Dendritic cell treated with granulocyte-macrophage colony-stimulating factor and Interleukin-4, amounts not matched to agents 40 ng/mL and 50 ng/mL, for 4 days (primary cell): ENCODE results near the gene PLCL2.

ENCODE experiments used
- H3K27ac Mint-ChIP-seq: one replicate; pipeline ENCODE4 v1.8.0; 2022; ENCODE audit warnings: mild to moderate bottlenecking, mixed read lengths
- H3K27me3 Mint-ChIP-seq: one replicate; pipeline ENCODE4 v1.8.0; 2022; ENCODE audit warnings: mild to moderate bottlenecking, mixed read lengths
- H3K36me3 Mint-ChIP-seq: one replicate; pipeline ENCODE4 v1.8.0; 2022; ENCODE audit warnings: low read depth, mixed read lengths
- H3K4me1 Mint-ChIP-seq: one replicate; pipeline ENCODE4 v1.8.0; 2022; ENCODE audit warnings: low read depth, mixed read lengths
- H3K4me3 Mint-ChIP-seq: one replicate; pipeline ENCODE4 v1.8.0; 2022; ENCODE audit warnings: mild to moderate bottlenecking, moderate library complexity, mixed read lengths
- H3K9me3 Mint-ChIP-seq: one replicate; pipeline ENCODE4 v1.8.0; 2022; ENCODE audit warnings: mixed read lengths
- intact Hi-C: fragments of 100-400 bp; cut with micrococcal nuclease; formaldehyde crosslinking; loops from one replicate; pipeline ENCODE4 v1.15.0; 2022

The PLCL2 gene

DNA sequence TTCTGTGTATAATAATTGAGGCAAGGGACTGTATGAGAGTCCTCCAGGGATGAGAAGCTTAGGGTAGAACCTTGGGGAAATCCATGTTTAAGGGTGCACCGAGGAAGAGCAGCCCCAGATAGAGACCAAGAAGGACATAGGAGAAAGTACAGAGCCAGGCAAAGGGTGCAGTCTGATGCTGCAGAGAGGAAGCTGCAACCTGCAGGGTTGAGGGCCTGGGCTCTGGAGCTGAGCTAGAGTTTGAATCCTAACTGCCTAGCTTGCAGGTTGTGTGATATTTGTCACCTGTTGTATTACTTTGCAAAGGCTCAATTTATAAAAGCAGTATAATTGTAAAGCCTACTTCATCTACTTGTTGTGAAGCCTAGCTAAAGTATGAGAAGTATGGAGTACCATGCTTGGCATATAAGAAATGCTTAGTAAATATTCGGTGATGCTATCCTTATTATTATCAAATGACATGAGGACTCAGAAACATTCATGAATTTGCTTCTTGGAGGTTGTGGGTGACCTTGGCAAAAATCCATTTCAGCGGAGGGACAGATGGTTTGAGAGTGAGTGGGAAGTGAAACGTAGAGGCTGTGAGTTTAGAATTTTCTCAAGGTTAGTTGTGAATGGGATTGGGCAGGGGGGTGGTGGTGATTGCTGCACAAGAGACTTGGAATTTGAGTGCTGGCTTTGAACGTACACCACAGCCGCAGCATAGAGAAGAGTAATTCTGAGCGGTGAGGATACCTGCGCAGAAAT is 43.8 kb downstream of the PLCL2 start:
- H3K4me1 Mint-ChIP-seq = peaks cover 66% of the 10 kb centered on the region
- no peaks in the 10 kb centered on the region for H3K27me3 Mint-ChIP-seq
- H3K36me3 Mint-ChIP-seq = peaks cover 6% of the 10 kb centered on the region
- peak overlapping the region; percentile 3 for H3K27ac Mint-ChIP-seq
- peaks cover 7% of the 10 kb centered on the region for H3K9me3 Mint-ChIP-seq
- no peak overlapping the region for H3K4me3 Mint-ChIP-seq
- intact Hi-C loops = no loop called here

GRCh38 chr3:16929311-16929710 is 44.6 kb downstream of the PLCL2 start:
- Mint-ChIP-seq H3K27ac (no peak overlapping the region), H3K36me3 (peaks cover 3% of the 10 kb centered on the region), H3K9me3 (no peaks in the 10 kb centered on the region), H3K4me3 (no peak overlapping the region), H3K27me3 (no peaks in the 10 kb centered on the region), H3K4me1 (peaks cover 68% of the 10 kb centered on the region)
- intact Hi-C loops = no loop called here

DNA sequence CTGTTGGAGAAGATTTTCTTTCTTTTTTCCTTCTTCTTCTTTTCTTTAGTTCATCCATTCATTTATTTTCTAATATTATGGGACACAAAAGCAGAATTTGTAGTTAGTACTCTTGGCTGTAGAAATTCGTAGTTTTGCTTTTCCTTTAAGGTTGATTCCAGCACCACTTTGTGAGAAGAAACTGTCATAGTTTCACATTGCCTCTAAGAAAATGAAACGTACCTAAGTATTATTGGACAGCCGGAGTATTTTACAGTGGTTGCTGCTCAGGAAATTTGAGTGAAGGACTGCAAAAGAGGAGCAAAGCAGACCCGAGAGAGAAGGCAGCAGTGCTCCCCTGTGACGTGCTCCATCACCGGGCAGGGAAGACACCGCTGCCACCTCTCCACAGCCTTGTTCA is 48.1 kb downstream of the PLCL2 start:
- peaks cover 6% of the 10 kb centered on the region for H3K36me3 Mint-ChIP-seq
- peak overlapping the region; percentile 30 for H3K27ac Mint-ChIP-seq
- peaks cover 77% of the 10 kb centered on the region for H3K4me1 Mint-ChIP-seq
- H3K4me3 Mint-ChIP-seq = peak overlapping the region; percentile 46
- H3K9me3 Mint-ChIP-seq = no peaks in the 10 kb centered on the region
- H3K27me3 Mint-ChIP-seq = no peaks in the 10 kb centered on the region
- intact Hi-C loops = no loop called here

- Mint-ChIP-seq H3K27me3 (no peaks in the 10 kb centered on the region), H3K9me3 (no peaks in the 10 kb centered on the region), H3K4me1 (peaks cover 52% of the 10 kb centered on the region), H3K27ac (no peak overlapping the region), H3K4me3 (no peak overlapping the region), H3K36me3 (peaks cover 6% of the 10 kb centered on the region)
- intact Hi-C loops = no loop called here
These were observed 51.0 kb downstream of the PLCL2 start for GRCh38 chr3:16935781-16936180.

DNA sequence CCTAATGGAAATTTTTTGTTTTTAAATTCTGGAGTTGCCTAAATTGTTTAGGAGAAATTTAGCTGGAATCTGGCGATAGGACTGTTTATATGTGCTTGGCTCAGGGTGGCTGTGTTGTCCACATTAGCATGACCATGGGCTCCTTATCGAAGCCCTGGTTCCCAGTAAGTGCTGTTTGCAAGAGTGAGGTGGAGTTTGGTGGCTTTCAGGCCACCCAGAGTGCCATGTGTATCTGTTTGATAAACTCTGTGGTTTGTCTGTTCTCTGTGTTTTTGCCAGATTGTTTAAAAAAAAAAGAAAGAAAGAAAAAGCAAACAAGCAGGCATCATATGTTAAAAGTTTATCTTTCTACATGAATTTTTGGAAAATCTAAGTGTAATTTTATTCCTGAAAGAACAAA is 51.5 kb downstream of the PLCL2 start:
- Mint-ChIP-seq H3K4me1 (peaks cover 52% of the 10 kb centered on the region), H3K27ac (no peak overlapping the region), H3K27me3 (no peaks in the 10 kb centered on the region), H3K4me3 (no peak overlapping the region), H3K36me3 (peaks cover 11% of the 10 kb centered on the region), H3K9me3 (no peaks in the 10 kb centered on the region)
- intact Hi-C loops = no loop called here

GRCh38 chr3:16936676-16937230 is 52.0 kb downstream of the PLCL2 start:
- H3K27ac Mint-ChIP-seq = no peak overlapping the region
- H3K9me3 Mint-ChIP-seq = no peaks in the 10 kb centered on the region
- no peak overlapping the region for H3K4me3 Mint-ChIP-seq
- H3K4me1 Mint-ChIP-seq = peaks cover 54% of the 10 kb centered on the region
- peaks cover 14% of the 10 kb centered on the region for H3K36me3 Mint-ChIP-seq
- intact Hi-C loops = no loop called here
- no peaks in the 10 kb centered on the region for H3K27me3 Mint-ChIP-seq

GRCh38 chr3:16937326-16937845 is 52.6 kb downstream of the PLCL2 start:
- H3K36me3 Mint-ChIP-seq = peaks cover 14% of the 10 kb centered on the region
- H3K4me1 Mint-ChIP-seq = peaks cover 54% of the 10 kb centered on the region
- H3K4me3 Mint-ChIP-seq = no peak overlapping the region
- no peak overlapping the region for H3K27ac Mint-ChIP-seq
- no peaks in the 10 kb centered on the region for H3K27me3 Mint-ChIP-seq
- intact Hi-C loops = no loop called here
- no peaks in the 10 kb centered on the region for H3K9me3 Mint-ChIP-seq

- H3K27ac Mint-ChIP-seq = no peak overlapping the region
- peaks cover 19% of the 10 kb centered on the region for H3K36me3 Mint-ChIP-seq
These were observed 56.3 kb downstream of the PLCL2 start for GRCh38 chr3:16940769-16941700.

DNA sequence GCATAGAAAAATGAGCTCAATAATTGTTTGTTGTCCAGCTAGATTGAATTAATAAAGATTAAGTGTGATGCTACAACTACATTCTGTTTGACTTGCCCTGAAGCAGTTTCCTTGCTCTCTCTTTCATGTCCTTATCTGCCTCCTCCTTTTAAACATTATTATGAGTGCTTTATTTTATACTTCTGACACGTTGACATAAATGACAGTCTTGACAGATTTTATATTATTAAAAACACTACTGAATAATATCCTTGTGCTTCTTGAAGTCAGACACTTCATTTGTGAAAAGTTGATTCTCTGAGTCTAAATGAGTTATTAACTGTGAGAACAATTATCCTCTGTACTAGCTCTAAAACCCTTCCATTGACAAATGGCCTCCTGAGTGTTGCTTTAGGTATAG is 58.2 kb downstream of the PLCL2 start:
- Mint-ChIP-seq H3K27ac (no peak overlapping the region), H3K4me3 (no peak overlapping the region), H3K9me3 (no peaks in the 10 kb centered on the region), H3K4me1 (peaks cover 30% of the 10 kb centered on the region), H3K27me3 (no peaks in the 10 kb centered on the region), H3K36me3 (peaks cover 19% of the 10 kb centered on the region)
- intact Hi-C loops = no loop called here

More at GRCh38 chr3:16940769-16941700, 56.3 kb downstream of the PLCL2 start:
- Mint-ChIP-seq H3K9me3 (no peaks in the 10 kb centered on the region), H3K27me3 (no peaks in the 10 kb centered on the region), H3K4me1 (peaks cover 44% of the 10 kb centered on the region), H3K4me3 (no peak overlapping the region)
- intact Hi-C loops = no loop called here

DNA sequence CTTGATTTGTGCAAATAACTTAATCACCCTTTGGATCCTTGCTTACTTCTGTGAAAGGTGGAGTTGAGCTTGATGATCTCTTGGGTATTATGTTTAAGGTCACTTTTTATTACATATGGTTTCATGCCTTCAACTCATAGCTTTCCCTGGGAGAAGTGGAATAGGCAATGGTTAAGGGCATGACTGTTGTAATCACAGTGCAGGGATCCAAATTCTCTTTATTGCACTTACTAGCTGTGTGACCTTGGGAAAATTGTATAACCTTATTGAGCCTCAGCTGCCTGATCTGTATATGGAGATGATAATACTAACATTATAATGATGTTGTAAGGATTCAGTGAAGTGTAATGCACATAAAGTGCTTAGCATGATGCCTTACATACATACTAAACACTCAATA is 59.1 kb downstream of the PLCL2 start:
- Mint-ChIP-seq H3K4me1 (peaks cover 30% of the 10 kb centered on the region), H3K36me3 (peaks cover 19% of the 10 kb centered on the region), H3K4me3 (no peak overlapping the region), H3K27ac (no peak overlapping the region), H3K27me3 (no peaks in the 10 kb centered on the region), H3K9me3 (no peaks in the 10 kb centered on the region)
- intact Hi-C loops = no loop called here

DNA sequence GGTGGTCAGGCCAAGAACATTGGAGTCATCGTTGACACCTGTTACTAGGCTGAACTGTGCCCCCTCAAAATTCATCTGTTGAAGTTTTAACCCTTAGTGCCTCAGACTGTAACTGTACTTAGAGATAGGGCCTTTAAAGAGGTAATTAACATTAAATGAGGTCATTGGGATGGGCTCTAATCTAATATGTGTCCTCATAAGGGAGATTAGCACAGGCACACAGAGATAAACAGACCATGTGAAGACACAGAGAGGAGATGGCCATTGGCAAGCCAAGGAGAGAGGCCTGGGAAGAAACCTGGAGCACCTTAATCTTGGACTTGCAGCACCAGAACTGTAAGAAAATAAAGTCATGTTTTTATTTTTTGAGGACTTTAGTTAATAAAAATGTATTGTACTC is 59.6 kb downstream of the PLCL2 start:
- no peaks in the 10 kb centered on the region for H3K27me3 Mint-ChIP-seq
- H3K4me3 Mint-ChIP-seq = no peak overlapping the region
- H3K4me1 Mint-ChIP-seq = peaks cover 30% of the 10 kb centered on the region
- H3K27ac Mint-ChIP-seq = no peak overlapping the region
- H3K9me3 Mint-ChIP-seq = no peaks in the 10 kb centered on the region
- intact Hi-C loops = no loop called here
- peaks cover 19% of the 10 kb centered on the region for H3K36me3 Mint-ChIP-seq

DNA sequence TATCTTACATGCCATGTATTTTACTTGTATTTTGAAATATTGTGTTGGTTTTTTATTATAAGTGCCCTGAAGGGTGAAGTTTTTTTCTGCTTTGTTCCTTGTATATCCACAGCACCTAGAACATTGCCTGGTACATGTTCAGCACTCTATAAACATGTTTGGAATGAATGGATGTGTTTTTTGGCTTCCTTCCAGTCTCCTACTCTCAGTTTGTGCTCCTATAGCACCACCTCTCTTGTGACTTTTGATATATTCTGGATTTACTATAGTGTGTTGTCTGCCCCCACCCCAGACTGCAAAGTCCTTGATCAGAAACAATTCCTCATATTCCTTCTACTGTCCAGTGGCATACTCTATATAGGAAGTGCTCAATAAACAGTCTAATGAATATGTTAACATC is 60.6 kb downstream of the PLCL2 start:
- intact Hi-C loops = no loop called here
- no peaks in the 10 kb centered on the region for H3K9me3 Mint-ChIP-seq
- no peaks in the 10 kb centered on the region for H3K27me3 Mint-ChIP-seq
- H3K36me3 Mint-ChIP-seq = peaks cover 19% of the 10 kb centered on the region
- H3K4me3 Mint-ChIP-seq = no peak overlapping the region
- H3K27ac Mint-ChIP-seq = no peak overlapping the region
- H3K4me1 Mint-ChIP-seq = peaks cover 32% of the 10 kb centered on the region

DNA sequence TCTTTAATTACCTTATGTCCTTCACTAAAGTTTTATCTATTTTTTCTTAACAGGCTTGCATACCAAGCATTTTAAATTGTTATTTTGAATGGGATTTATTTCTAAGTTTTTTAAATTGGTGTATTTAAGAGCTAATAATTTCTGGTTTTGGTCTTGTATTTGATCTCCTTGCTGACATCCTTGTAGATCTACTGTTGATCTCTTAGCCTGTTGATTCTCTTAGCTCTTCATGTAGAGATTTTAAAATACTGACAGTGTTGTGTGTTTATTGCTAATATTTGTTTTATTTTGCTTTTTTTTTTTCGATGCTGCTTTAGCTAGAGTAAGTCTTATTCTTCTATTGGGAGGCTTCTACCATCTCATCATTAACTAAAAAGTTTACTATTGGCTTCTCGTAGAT is 65.5 kb downstream of the PLCL2 start:
- Mint-ChIP-seq H3K4me1 (peaks cover 18% of the 10 kb centered on the region), H3K9me3 (no peaks in the 10 kb centered on the region), H3K4me3 (no peak overlapping the region), H3K27me3 (no peaks in the 10 kb centered on the region), H3K36me3 (peaks cover 6% of the 10 kb centered on the region), H3K27ac (no peak overlapping the region)
- intact Hi-C loops = no loop called here

DNA sequence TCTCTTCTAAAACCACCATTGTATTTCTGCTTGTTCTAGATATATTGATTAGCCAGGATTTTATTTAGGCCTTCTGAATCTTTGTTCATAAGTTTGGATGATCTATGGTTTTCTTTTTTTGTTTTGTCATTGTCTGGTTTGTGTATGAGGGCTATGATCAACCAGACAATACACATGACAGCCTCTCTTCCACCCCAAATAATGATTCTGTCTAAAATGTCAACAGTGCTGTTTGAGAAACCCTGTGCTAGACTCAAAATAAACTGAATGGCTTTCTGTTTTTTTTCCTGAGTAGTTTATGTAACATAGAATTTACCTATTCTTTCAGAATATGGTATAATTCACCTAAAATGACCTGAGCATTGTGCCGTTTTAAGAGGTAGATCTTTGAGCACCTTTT is 66.1 kb downstream of the PLCL2 start:
- intact Hi-C loops = no loop called here
- H3K4me3 Mint-ChIP-seq = no peak overlapping the region
- H3K36me3 Mint-ChIP-seq = peaks cover 2% of the 10 kb centered on the region
- H3K4me1 Mint-ChIP-seq = peaks cover 12% of the 10 kb centered on the region
- H3K27ac Mint-ChIP-seq = no peak overlapping the region
- H3K27me3 Mint-ChIP-seq = no peaks in the 10 kb centered on the region
- H3K9me3 Mint-ChIP-seq = no peaks in the 10 kb centered on the region
